ENCODE measurements around the gene OR8U1. TPM values are rescaled to one million over a fixed set of nuclear protein-coding genes. Genes with fewer than 3 reads are reported as not detected.

OR8U1 gene
- total and polyA plus RNA-seq, 2 donors = not detected

Other genes starting within 250 kb of the OR8U1 start
- not detected for gene OR8J3, start 235.4 kb upstream of the OR8U1 start, total RNA-seq
- gene OR8J3, start 235.4 kb upstream of the OR8U1 start, polyA plus RNA-seq = not detected
- gene OR8K5, start 215.3 kb upstream of the OR8U1 start, total RNA-seq = not detected
- gene OR8K5, start 215.3 kb upstream of the OR8U1 start, polyA plus RNA-seq = not detected
- gene OR5J2, start 199.0 kb upstream of the OR8U1 start, total RNA-seq = not detected
- gene OR5J2, start 199.0 kb upstream of the OR8U1 start, polyA plus RNA-seq = not detected
- gene OR5T2, start 141.4 kb upstream of the OR8U1 start, total RNA-seq = not detected
- not detected for gene OR5T2, start 141.4 kb upstream of the OR8U1 start, polyA plus RNA-seq
- not detected for gene OR5T3, start 123.4 kb upstream of the OR8U1 start, total RNA-seq
- not detected for gene OR5T3, start 123.4 kb upstream of the OR8U1 start, polyA plus RNA-seq
- not detected for gene OR5T1, start 101.5 kb upstream of the OR8U1 start, total RNA-seq
- gene OR5T1, start 101.5 kb upstream of the OR8U1 start, polyA plus RNA-seq = not detected
- not detected for gene OR8H1, start 83.4 kb upstream of the OR8U1 start, total RNA-seq
- not detected for gene OR8H1, start 83.4 kb upstream of the OR8U1 start, polyA plus RNA-seq
- not detected for gene OR8K3, start 60.5 kb upstream of the OR8U1 start, total RNA-seq
- gene OR8K3, start 60.5 kb upstream of the OR8U1 start, polyA plus RNA-seq = not detected
- not detected for gene OR8K1, start 29.6 kb upstream of the OR8U1 start, total RNA-seq
- not detected for gene OR8K1, start 29.6 kb upstream of the OR8U1 start, polyA plus RNA-seq
- not detected for gene OR8J1, start 21.3 kb upstream of the OR8U1 start, total RNA-seq
- not detected for gene OR8J1, start 21.3 kb upstream of the OR8U1 start, polyA plus RNA-seq
- gene OR5AL1, start 37.1 kb downstream of the OR8U1 start, total RNA-seq = not detected
- gene OR5AL1, start 37.1 kb downstream of the OR8U1 start, polyA plus RNA-seq = not detected
- gene OR5M3, start 97.7 kb downstream of the OR8U1 start, total RNA-seq = not detected
- not detected for gene OR5M3, start 97.7 kb downstream of the OR8U1 start, polyA plus RNA-seq
- not detected for gene OR5M8, start 115.7 kb downstream of the OR8U1 start, total RNA-seq
- gene OR5M8, start 115.7 kb downstream of the OR8U1 start, polyA plus RNA-seq = not detected
- gene OR5M11, start 167.6 kb downstream of the OR8U1 start, total RNA-seq = not detected
- not detected for gene OR5M11, start 167.6 kb downstream of the OR8U1 start, polyA plus RNA-seq
- gene OR5M10, start 202.1 kb downstream of the OR8U1 start, total RNA-seq = not detected
- gene OR5M10, start 202.1 kb downstream of the OR8U1 start, polyA plus RNA-seq = not detected
- not detected for gene OR5M1, start 239.2 kb downstream of the OR8U1 start, total RNA-seq
- not detected for gene OR5M1, start 239.2 kb downstream of the OR8U1 start, polyA plus RNA-seq